HTR-8/SVneo (cell line): Measurements from ENCODE around the gene RSPO1.

ENCODE experiments used
- DNase-seq: peaks from one replicate; pipeline ENCODE4 v3.0.0; 2011; ENCODE audit warnings: low spot score, mixed read lengths; ENCODE audit not compliant: insufficient read length
- FAIRE-seq: peaks from 2 replicates; lab custom pipeline; 2011; peaks lifted over from hg19 to GRCh38; lab: Jason Lieb, UNC

The RSPO1 gene

GRCh38 chr1:37628026-37628556 lies 6.6 kb downstream of the RSPO1 start:
- no peak for DNase-seq
- FAIRE-seq = no peak

- FAIRE-seq = no peak
- DNase-seq = no peak
These were observed 12.6 kb downstream of the RSPO1 start for GRCh38 chr1:37622131-37622530.

GRCh38 chr1:37621326-37621870 lies 13.3 kb downstream of the RSPO1 start:
- DNase-seq = no peak
- FAIRE-seq = no peak

- no peak for DNase-seq
- no peak for FAIRE-seq
These were observed 14.0 kb downstream of the RSPO1 start for GRCh38 chr1:37620707-37621106.

- DNase-seq (no peak), FAIRE-seq (no peak)
These were observed 18.4 kb downstream of the RSPO1 start for GRCh38 chr1:37616330-37616729.

- no peak for FAIRE-seq
These were observed 20.6 kb downstream of the RSPO1 start for GRCh38 chr1:37614105-37614504.

GRCh38 chr1:37612186-37612585 lies 22.5 kb downstream of the RSPO1 start:
- FAIRE-seq = no peak
- no peak for DNase-seq

More at GRCh38 chr1:37614105-37614504, 20.6 kb downstream of the RSPO1 start:
- no peak for DNase-seq

GRCh38 chr1:37609994-37610393 lies 24.7 kb downstream of the RSPO1 start:
- DNase-seq (no peak), FAIRE-seq (no peak)

- no peak for DNase-seq
- no peak for FAIRE-seq
These were observed 25.7 kb downstream of the RSPO1 start for GRCh38 chr1:37609002-37609401.

- no peak for DNase-seq
- FAIRE-seq = no peak
These were observed 28.0 kb downstream of the RSPO1 start for GRCh38 chr1:37606481-37607263.

- FAIRE-seq (no peak), DNase-seq (no peak)
These were observed 28.8 kb downstream of the RSPO1 start for GRCh38 chr1:37605806-37606474.

GRCh38 chr1:37605061-37605650 lies 29.5 kb downstream of the RSPO1 start:
- FAIRE-seq (no peak), DNase-seq (no peak)

GRCh38 chr1:37602750-37603694 lies 31.7 kb downstream of the RSPO1 start:
- no peak for FAIRE-seq

GRCh38 chr1:37601441-37601840 lies 33.3 kb downstream of the RSPO1 start:
- DNase-seq (no peak), FAIRE-seq (no peak)

More at GRCh38 chr1:37602750-37603694, 31.7 kb downstream of the RSPO1 start:
- peak; percentile 35 for DNase-seq

- DNase-seq (no peak), FAIRE-seq (no peak)
These were observed 34.8 kb downstream of the RSPO1 start for GRCh38 chr1:37599940-37600339.

- DNase-seq (no peak), FAIRE-seq (no peak)
These were observed 38.5 kb downstream of the RSPO1 start for GRCh38 chr1:37596182-37596667.

- DNase-seq (peak; percentile 95), FAIRE-seq (peak; percentile 89)
These were observed 39.1 kb downstream of the RSPO1 start, which contains the start of gene GNL2 for GRCh38 chr1:37595440-37596181. GNL2 (minus strand) TSS chr1:37595937; CDS start chr1:37595822, 115 bp downstream.

- no peak for DNase-seq
- FAIRE-seq = no peak
These were observed 41.0 kb downstream of the RSPO1 start for GRCh38 chr1:37593726-37594125.

GRCh38 chr1:37588939-37589338 lies 45.8 kb downstream of the RSPO1 start:
- DNase-seq (no peak), FAIRE-seq (no peak)
